Measurements from ENCODE around the gene PARP12. TPM values are rescaled to one million over a fixed set of nuclear protein-coding genes. Genes with fewer than 3 reads are reported as not detected.

PARP12 gene
- polyA plus RNA-seq, 4 donors, result 30.9 to 150 (median 68.1) TPM

DNA sequence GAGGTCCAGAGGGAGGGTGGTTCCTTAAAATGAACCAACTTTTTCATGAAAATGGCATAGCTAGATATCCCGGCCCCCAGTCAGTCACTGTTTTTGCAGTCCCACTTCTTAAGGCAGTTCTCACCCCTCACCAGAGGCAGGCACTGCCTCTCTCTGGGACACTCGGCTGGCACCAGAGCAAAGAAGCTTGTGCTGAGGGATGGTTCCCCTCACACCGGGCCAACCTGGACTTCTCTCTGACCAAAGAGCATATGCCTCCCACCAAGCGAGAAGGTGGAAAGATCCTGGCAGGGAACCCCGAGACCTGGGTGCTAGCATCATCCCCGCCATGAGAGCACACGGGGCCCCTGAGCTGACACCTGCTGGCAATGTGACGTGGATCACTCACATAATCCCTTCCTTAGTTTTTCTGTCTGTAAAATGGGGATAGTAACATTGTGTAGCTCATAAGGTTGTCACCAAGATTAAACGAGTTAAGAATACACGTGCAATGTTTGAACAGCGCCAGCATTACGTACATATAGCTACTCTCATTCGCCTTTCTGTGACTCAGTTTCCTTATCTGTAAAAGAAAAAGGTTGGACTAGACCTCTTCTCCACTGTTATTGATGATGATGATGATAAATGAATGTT lies 88.5 kb downstream of the PARP12 start:
- Histone ChIP-seq H3K36me3 (ENCODE audit: control insufficient read depth in 3 of 3, insufficient read depth in 2 of 3, low read depth in 1 of 3, low read length in 3 of 3) (no peaks in the 10 kb centered on the region), H3K27me3 (ENCODE audit: control insufficient read depth in 3 of 3, insufficient read depth in 3 of 3, low read length in 3 of 3) (no peaks in the 10 kb centered on the region), H3K9me3 (ENCODE audit: control insufficient read depth in 2 of 2, insufficient read depth in 1 of 2, low read depth in 1 of 2, low read length in 1 of 2) (no peaks in the 10 kb centered on the region), H3K27ac (ENCODE audit: low read depth in 1 of 3, low read length in 2 of 3) (no peak overlapping the region), H3K4me1 (ENCODE audit: control insufficient read depth in 3 of 3, insufficient read depth in 2 of 3, low read depth in 1 of 3, low read length in 2 of 3) (no peaks in the 10 kb centered on the region), H3K4me3 (ENCODE audit: low read depth in 1 of 3, low read length in 3 of 3) (no peak overlapping the region)
- WGBS, 3 donors, result 92 to 93% (median 93%) methylated on average over 13 of the region's 13 CpGs
- FAIRE-seq (no peak), DNase-seq (no peak)

Other genes with a start within 250 kb of the PARP12 start
- gene TBXAS1, start 233.7 kb downstream of the PARP12 start, polyA plus RNA-seq, result 1 to 10 TPM; 1.1 to 8.2 (median 7.0) TPM
- 10 to 100 TPM in 1 of 4 donors, 1 to 10 TPM in 3; 6.2 to 14.1 (median 7.9) TPM for gene KDM7A, start 114.0 kb upstream of the PARP12 start, polyA plus RNA-seq

Measured in small intestine (tissue), 7 donors.